K562 (cell line): ENCODE data around the gene TMEM237. TPM values are rescaled to one million over a fixed set of nuclear protein-coding genes. Genes with fewer than 3 reads are reported as not detected.

Source experiments
- ATAC-seq: fragments of 200-7000 bp; cut with Tn5 transposase; 3 replicates; pipeline ENCODE4 v1.9.1; 2020; ENCODE audit warnings: moderate library complexity
- BruUV-seq: library from RNA; stranded (reverse); fragments of 400-500 nt; replicated peaks from 2 replicates; lab custom pipeline; 2021; lab: Mats Ljungman, UMichigan
- CTCF ChIA-PET: fragments of 300-600 bp; formaldehyde crosslinking; extraction: SDS; loops from one replicate; lab custom pipeline; 2021; ENCODE audit warnings: low intra/inter-chr PET ratio; lab: Yijun Ruan, JAX
- POLR2A ChIA-PET: fragments of 300-600, 350-650 bp; sonication (Branson Sonifier 250); formaldehyde crosslinking; extraction: SDS; loops from one replicate; lab custom pipeline; 2021; ENCODE audit warnings: antibody characterized with exemption, inconsistent platforms; lab: Yijun Ruan, JAX
- DNase-seq, 4 experiments: peaks; one replicate each; pipeline versions ENCODE4 v3.0.0 to v3.0.0-alpha.2; 2011 to 2018; ENCODE audit warnings: low spot score in 3 of 4, mixed read lengths in 3 of 4; ENCODE audit errors: extremely low read depth in 1 of 4
- FAIRE-seq: peaks from 2 replicates; lab custom pipeline; 2011; peaks lifted over from hg19 to GRCh38; lab: Jason Lieb, UNC
- H2AFZ ChIP-seq: 2 replicates; pipeline ENCODE4 v1.6.0; 2011; ENCODE audit warnings: low read depth, low read length, control low read depth, inconsistent platforms
- H3K27ac ChIP-seq: fragments of 200-600 bp; 3 replicates; pipeline ENCODE4 v1.8.0; 2011; ENCODE audit warnings: low read depth, mild to moderate bottlenecking, control low read depth, inconsistent platforms, low read length, moderate library complexity, mixed read lengths; ENCODE audit errors: extremely low read depth
- H3K27me3 ChIP-seq, 2 experiments: fragments of 300-600 bp in 1 of 2; 2 replicates in 1 of 2; 3 replicates in 1 of 2; pipeline versions ENCODE4 v1.6.0 to v1.8.0; 2011; ENCODE audit warnings: inconsistent platforms in 2 of 2, low read length in 2 of 2, mild to moderate bottlenecking in 1 of 2, mixed read lengths in 1 of 2, moderate library complexity in 1 of 2; ENCODE audit not compliant: control insufficient read depth in 2 of 2, insufficient read depth in 2 of 2
- H3K36me3 ChIP-seq: fragments of 300-600 bp; 3 replicates; pipeline ENCODE4 v1.8.0; 2011; ENCODE audit warnings: mild to moderate bottlenecking, low read length, inconsistent platforms; ENCODE audit not compliant: control insufficient read depth, insufficient read depth
- H3K4me1 ChIP-seq, 2 experiments: fragments of 200-600 bp in 1 of 2; replicated peaks in 1 of 2; 2 replicates in 1 of 2; 3 replicates in 1 of 2; pipeline versions ENCODE4 v1.5.1 to v1.8.0; 2011; ENCODE audit warnings: inconsistent platforms in 2 of 2, low read length in 2 of 2, mild to moderate bottlenecking in 1 of 2, mixed read lengths in 1 of 2, moderate library complexity in 1 of 2; ENCODE audit not compliant: control insufficient read depth in 2 of 2, insufficient read depth in 2 of 2
- H3K4me2 ChIP-seq: 2 replicates; pipeline ENCODE4 v1.6.1; 2011; ENCODE audit warnings: low read length, control low read depth, inconsistent platforms, mixed read lengths; ENCODE audit not compliant: insufficient read depth
- H3K4me3 ChIP-seq: fragments of 200-600 bp; sonication (generic), shearing (Covaris generic); 2 replicates; pipeline ENCODE4 v1.5.1; 2016; ENCODE audit warnings: control low read depth, inconsistent platforms
- H3K79me2 ChIP-seq: fragments of 200-600 bp; 3 replicates; pipeline ENCODE4 v1.8.0; 2011; ENCODE audit warnings: low read length, inconsistent platforms; ENCODE audit not compliant: control insufficient read depth, insufficient read depth
- H3K9ac ChIP-seq, 2 experiments: 2 replicates each; pipeline versions ENCODE4 v1.6.0 to v1.6.1; 2011; ENCODE audit warnings: low read depth in 2 of 2, low read length in 2 of 2, control low read depth in 1 of 2, inconsistent platforms in 1 of 2, mild to moderate bottlenecking in 1 of 2, mixed read lengths in 1 of 2; ENCODE audit not compliant: insufficient read depth in 1 of 2
- H3K9me1 ChIP-seq: one replicate; pipeline ENCODE4 v1.6.0; 2011; ENCODE audit warnings: inconsistent platforms, mild to moderate bottlenecking, low read length, moderate library complexity; ENCODE audit not compliant: control insufficient read depth, insufficient read depth
- H3K9me3 ChIP-seq: replicated peaks from 2 replicates; pipeline ENCODE4 v1.5.1; 2011; ENCODE audit warnings: low read depth, low read length, inconsistent platforms; ENCODE audit not compliant: control insufficient read depth, insufficient read depth
- H4K20me1 ChIP-seq: replicated peaks from 2 replicates; pipeline ENCODE4 v1.6.1; 2011; ENCODE audit warnings: low read length, inconsistent platforms, mixed read lengths; ENCODE audit not compliant: control insufficient read depth, insufficient read depth
- ARNT ChIP-seq, 2 experiments: fragments of 450-650 bp; IDR thresholded peaks; 2 replicates each; pipeline ENCODE4 v1.6.1; 2016; ENCODE audit warnings: mild to moderate bottlenecking in 1 of 2
- ATF4 ChIP-seq: fragments of 450-650 bp; formaldehyde crosslinking; IDR thresholded peaks from 2 replicates; pipeline ENCODE4 v1.4.0; 2022; ENCODE audit warnings: mild to moderate bottlenecking, moderate library complexity
- CHCHD3 ChIP-seq: fragments of 250-450 bp; sonication (Bioruptor Pico); IDR thresholded peaks from 2 replicates; pipeline ENCODE4 v2.1.2; 2022; ENCODE audit warnings: mild to moderate bottlenecking
- E2F4 ChIP-seq: sonication (generic); formaldehyde crosslinking; IDR thresholded peaks from 2 replicates; pipeline ENCODE4 v1.8.0; 2022; ENCODE audit warnings: mild to moderate bottlenecking, low read depth, missing genetic modification reagents
- E4F1 ChIP-seq: fragments of 250-450 bp; sonication (Bioruptor Pico); IDR thresholded peaks from 2 replicates; pipeline ENCODE4 v1.5.0; 2021; ENCODE audit warnings: mild to moderate bottlenecking, borderline replicate concordance
- ETV1 ChIP-seq: fragments of 450-650 bp; conservative IDR thresholded peaks from 2 replicates; pipeline ENCODE4 v1.6.1; 2016; ENCODE audit warnings: missing genetic modification characterization, control low read depth, low read depth, missing compliant biosample characterization
- GATA2 ChIP-seq: sonication (generic); formaldehyde crosslinking; IDR thresholded peaks from 2 replicates; pipeline ENCODE4 v1.4.0; 2020; ENCODE audit warnings: mild to moderate bottlenecking, missing genetic modification reagents
- GATAD2A ChIP-seq: fragments of 450-650 bp; IDR thresholded peaks from 2 replicates; pipeline ENCODE4 v1.6.1; 2017
- NCOA2 ChIP-seq, 2 experiments: fragments of 450-650 bp; IDR thresholded peaks; 2 replicates each; pipeline ENCODE4 v1.6.1; 2018; ENCODE audit warnings: mild to moderate bottlenecking in 2 of 2, moderate library complexity in 1 of 2; ENCODE audit not compliant: partially characterized antibody in 2 of 2
- SIN3A ChIP-seq, 2 experiments: fragments of 150-350 bp in 1 of 2; IDR thresholded peaks; 2 replicates each; pipeline ENCODE4 v1.6.1; 2011 to 2016; ENCODE audit warnings: borderline replicate concordance in 2 of 2, low read depth in 2 of 2, low read length in 2 of 2, mild to moderate bottlenecking in 2 of 2, moderate library complexity in 2 of 2; ENCODE audit not compliant: control insufficient read depth in 1 of 2
- TEAD4 ChIP-seq, 2 experiments: sonication (generic) in 1 of 2; formaldehyde crosslinking in 1 of 2; IDR thresholded peaks; 2 replicates each; pipeline versions ENCODE4 v1.6.1 to v1.8.0; 2012 to 2022; ENCODE audit warnings: borderline replicate concordance in 1 of 2, inconsistent platforms in 1 of 2, low read length in 1 of 2, mild to moderate bottlenecking in 1 of 2, missing genetic modification reagents in 1 of 2
- ZFX ChIP-seq: sonication (generic); formaldehyde crosslinking; IDR thresholded peaks from 2 replicates; pipeline ENCODE4 v1.8.0; 2022; ENCODE audit warnings: mild to moderate bottlenecking, missing genetic modification reagents, moderate library complexity
- ZNF197 ChIP-seq: fragments of 200-800 bp; sonication (Bioruptor generic); IDR thresholded peaks from 2 replicates; pipeline ENCODE4 v1.6.1; 2016; ENCODE audit warnings: low read depth, missing genetic modification characterization, missing compliant biosample characterization
- ZNF347 ChIP-seq: fragments of 450-650 bp; formaldehyde crosslinking; IDR thresholded peaks from 2 replicates; pipeline ENCODE4 v1.4.0; 2020; ENCODE audit warnings: low read depth, mild to moderate bottlenecking, moderate library complexity
- ZNF41 ChIP-seq: fragments of 250-450 bp; sonication (Bioruptor Pico); conservative IDR thresholded peaks from 2 replicates; pipeline ENCODE4 v1.4.0; 2020; ENCODE audit warnings: mild to moderate bottlenecking
- ZNF644 ChIP-seq: fragments of 200-800 bp; sonication (Bioruptor generic); IDR thresholded peaks from 2 replicates; pipeline ENCODE4 v1.6.1; 2016; ENCODE audit warnings: low read depth, missing genetic modification characterization, missing compliant biosample characterization
- WGBS: fragments of 100-300 bp; shearing (Covaris generic); methylation state at CpG from one replicate; pipeline ENCODE4 v1.1.6; 2016; ENCODE audit warnings: low coverage, mixed read lengths; ENCODE audit not compliant: insufficient coverage; ENCODE audit errors: missing lambda C conversion rate; 5-methylcytosine and 5-hydroxymethylcytosine counted together
- in situ Hi-C: fragments of 300-500 bp; cut with MboI; formaldehyde crosslinking; loops from 4 replicates; pipeline ENCODE4 v1.15.0; 2018; ENCODE audit warnings: inconsistent platforms, mixed read lengths
- intact Hi-C: fragments of 100-400 bp; cut with micrococcal nuclease; formaldehyde crosslinking; loops from 2 replicates; pipeline ENCODE4 v1.14.2; 2022
- polyA plus RNA-seq, 8 experiments: library from polyadenylated mRNA; depleted of rRNA in 4 of 8; stranded (reverse) in 5 of 8; unstranded in 3 of 8; fragments of >200 nt; fragmentation: Nextera tagmentation in 2 of 8; fragmentation: Illumina TruSeq in 1 of 8; extraction: Ambion mirVana in 2 of 8; extraction: Trizol in 1 of 8; gene quantifications; 2 replicates each; pipeline versions ENCODE4 v1.2.1 to v1.2.3, GENCODE V29; 2011 to 2014; ENCODE audit warnings: inconsistent platforms in 1 of 8, missing spikeins in 1 of 8
- total RNA-seq, 7 experiments: library from RNA; depleted of rRNA in 6 of 7; stranded (reverse); fragments of >200 nt in 6 of 7; fragmentation: Illumina TruSeq in 2 of 7; extraction: Trizol in 2 of 7; gene quantifications; 2 replicates each; pipeline versions ENCODE4 v1.2.1 to v1.2.3, GENCODE V29; 2011 to 2021; ENCODE audit warnings: low replicate concordance in 1 of 7

Gene TMEM237
- total and polyA plus RNA-seq, 9 of the 15 experiments (the other 6 are each of a cell fraction or from before 2014, with no cell fraction given) = 6.2 to 25.6 (median 17.9) TPM

- TF ChIP-seq TEAD4 (IDR thresholded peaks at IDR 0.05; ENCODE audit: low read length) (no peak), TEAD4 (CRISPR knock-in tag; IDR thresholded peaks at IDR 0.05; ENCODE audit: borderline replicate concordance) (no peak)
Measured at GRCh38 chr2:201633661-201634249, 9.5 kb downstream of the TMEM237 start (continued).

DNA sequence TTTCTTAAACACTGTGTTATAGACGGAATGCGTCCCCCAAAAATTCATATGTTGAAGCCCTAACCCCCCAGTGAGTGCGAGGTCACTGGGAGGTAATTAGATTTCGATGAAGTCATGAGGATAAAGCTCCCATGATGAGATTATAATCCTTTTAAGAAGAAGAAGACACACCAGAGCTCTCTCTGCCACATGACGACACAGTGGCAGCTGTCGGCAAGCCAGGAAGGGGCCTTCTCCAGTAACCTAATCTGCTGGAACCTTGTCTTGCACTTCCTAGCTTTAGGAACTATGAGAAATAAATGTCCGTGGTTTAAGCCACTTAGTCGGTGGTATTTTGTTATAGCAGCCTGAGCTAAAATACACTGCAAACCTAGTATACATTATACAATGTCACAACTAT lies 12.3 kb downstream of the TMEM237 start:
- in situ Hi-C loops = no loop called here
- Histone ChIP-seq H3K4me1 (no peaks in the 10 kb centered on the region; a peak in 1 of 5 replicates), H3K4me3 (no peak overlapping the region), H3K27me3 (no peaks in the 10 kb centered on the region), H3K36me3 (peaks cover 27% of the 10 kb centered on the region; the same call in 1 of the 3 replicates), H3K9me1 (no peaks in the 10 kb centered on the region), H3K4me2 (no peak overlapping the region), H3K79me2 (no peaks in the 10 kb centered on the region), H3K27ac (no peak overlapping the region), H4K20me1 (no peaks in the 10 kb centered on the region), H3K9me3 (no peaks in the 10 kb centered on the region), H2AFZ (no peak overlapping the region), H3K9ac (no peak overlapping the region)
- intact Hi-C loops = no loop called here
- ChIA-PET POLR2A (interaction anchor here (1.5 to 1.7 kb wide), 2 partner anchors 10 to 12 kb away, joined by 3 to 4 read pairs; partner anchors contain the start of gene TMEM237), CTCF (no interaction called here)
- no peak for ATAC-seq
- TF ChIP-seq NCOA2 (IDR thresholded peaks at IDR 0.05; ENCODE audit: partially characterized antibody in 2 of 2) = no peak
- no peak for TF ChIP-seq ZNF197 (CRISPR knock-in tag)
- TF ChIP-seq ATF4 (CRISPR knock-in tag) = no peak
- no peak for TF ChIP-seq ZNF644 (tag)
- no peak for TF ChIP-seq SIN3A (IDR thresholded peaks at IDR 0.05; ENCODE audit: borderline replicate concordance in 2 of 2, control insufficient read depth in 1 of 2, low read depth in 2 of 2, low read length in 2 of 2)
- no peak for TF ChIP-seq CHCHD3 (CRISPR knock-in tag)
- TF ChIP-seq GATAD2A = no peak
- TF ChIP-seq E4F1 (CRISPR knock-in tag) = no peak
- TF ChIP-seq ZNF347 (CRISPR knock-in tag) = no peak
- TF ChIP-seq ARNT (IDR thresholded peaks at IDR 0.05) = no peak
- no peak for TF ChIP-seq E2F4 (CRISPR knock-in tag)
- no peak for TF ChIP-seq GATA2
- TF ChIP-seq ZFX (CRISPR knock-in tag) = no peak
- TF ChIP-seq ZNF41 (CRISPR knock-in tag) = no peak
- TF ChIP-seq ETV1 (tag) = no peak
- FAIRE-seq = no peak
- WGBS = 87% methylated on average over 7 of the region's 8 CpGs
- no TSS peak for BruUV-seq
- no peak for DNase-seq
